WTC11 (cell line): ENCODE data around the gene ADAMTS2. TPM values are rescaled to one million over a fixed set of nuclear protein-coding genes. Genes with fewer than 3 reads are reported as not detected.

Experiments
- ATAC-seq: fragments of 200-7000 bp; cut with Tn5 transposase; 2 replicates; pipeline ENCODE4 v1.10.0; 2021; ENCODE audit warnings: mild to moderate bottlenecking, moderate library complexity
- CTCF ChIA-PET: fragments of 300-600 bp; sonication (Branson Sonifier 250); formaldehyde crosslinking; loops from one replicate; lab custom pipeline; 2021; ENCODE audit warnings: antibody characterized with exemption; lab: Charles Lee
- POLR2A ChIA-PET: fragments of 350-600 bp; sonication (Branson Sonifier 250); formaldehyde crosslinking; loops from one replicate; lab custom pipeline; 2021; ENCODE audit warnings: antibody characterized with exemption; lab: Charles Lee
- DNase-seq: peaks from one replicate; pipeline ENCODE4 v3.0.0; 2021; ENCODE audit warnings: low spot score
- H3K27ac Mint-ChIP-seq: 2 replicates; pipeline ENCODE4 v1.8.0; 2021; ENCODE audit warnings: mixed read lengths
- H3K27me3 Mint-ChIP-seq: 2 replicates; pipeline ENCODE4 v1.8.0; 2021; ENCODE audit warnings: low read depth, mild to moderate bottlenecking, moderate library complexity, mixed read lengths
- H3K36me3 Mint-ChIP-seq: 2 replicates; pipeline ENCODE4 v1.8.0; 2021; ENCODE audit warnings: mixed read lengths
- H3K4me1 Mint-ChIP-seq: 2 replicates; pipeline ENCODE4 v1.8.0; 2022; ENCODE audit warnings: mixed read lengths
- H3K4me3 Mint-ChIP-seq: 2 replicates; pipeline ENCODE4 v1.8.0; 2021; ENCODE audit warnings: mild to moderate bottlenecking, moderate library complexity, mixed read lengths
- H3K9me3 Mint-ChIP-seq: 2 replicates; pipeline ENCODE4 v1.8.0; 2021; ENCODE audit warnings: mixed read lengths
- AR ChIP-seq: fragments of 250-450 bp; sonication (Bioruptor Pico); IDR thresholded peaks from 2 replicates; pipeline ENCODE4 v1.9.0; 2021; ENCODE audit warnings: mild to moderate bottlenecking
- ATF3 ChIP-seq: sonication (generic); formaldehyde crosslinking; conservative IDR thresholded peaks from 2 replicates; pipeline ENCODE4 v1.8.1; 2022; ENCODE audit warnings: mild to moderate bottlenecking, missing genetic modification reagents
- CREB1 ChIP-seq: sonication (generic); formaldehyde crosslinking; IDR thresholded peaks from 2 replicates; pipeline ENCODE4 v1.8.0; 2023; ENCODE audit warnings: mild to moderate bottlenecking, missing genetic modification reagents
- CREM ChIP-seq: sonication (generic); formaldehyde crosslinking; IDR thresholded peaks from 2 replicates; pipeline ENCODE4 v1.8.1; 2022; ENCODE audit warnings: mild to moderate bottlenecking, missing genetic modification reagents, moderate library complexity
- FOXK1 ChIP-seq: sonication (generic); formaldehyde crosslinking; IDR thresholded peaks from 2 replicates; pipeline ENCODE4 v1.8.0; 2022; ENCODE audit warnings: mild to moderate bottlenecking, moderate library complexity, missing genetic modification reagents
- FOXP1 ChIP-seq: sonication (generic); formaldehyde crosslinking; IDR thresholded peaks from 2 replicates; pipeline ENCODE4 v1.8.0; 2022; ENCODE audit warnings: missing genetic modification reagents, mild to moderate bottlenecking, moderate library complexity, borderline replicate concordance
- GABPB1 ChIP-seq: sonication (generic); formaldehyde crosslinking; IDR thresholded peaks from 2 replicates; pipeline ENCODE4 v1.8.1; 2023; ENCODE audit warnings: mild to moderate bottlenecking, missing genetic modification reagents
- GTF2I ChIP-seq: fragments of 250-450 bp; sonication (Bioruptor Pico); conservative IDR thresholded peaks from 2 replicates; pipeline ENCODE4 v1.4.0; 2021; ENCODE audit warnings: mild to moderate bottlenecking
- NFE2L1 ChIP-seq: sonication (generic); formaldehyde crosslinking; IDR thresholded peaks from 2 replicates; pipeline ENCODE4 v1.8.1; 2023; ENCODE audit warnings: missing genetic modification reagents
- NR3C1 ChIP-seq: sonication (generic); formaldehyde crosslinking; conservative IDR thresholded peaks from 2 replicates; pipeline ENCODE4 v1.8.1; 2023; ENCODE audit warnings: low read depth, mild to moderate bottlenecking, missing genetic modification reagents
- RORB ChIP-seq: fragments of 250-450 bp; sonication (Bioruptor Pico); IDR thresholded peaks from 2 replicates; pipeline ENCODE4 v1.9.0; 2021; ENCODE audit warnings: mild to moderate bottlenecking
- TEAD4 ChIP-seq: sonication (generic); formaldehyde crosslinking; IDR thresholded peaks from 2 replicates; pipeline ENCODE4 v1.8.0; 2022; ENCODE audit warnings: mild to moderate bottlenecking, missing genetic modification reagents
- ZNF121 ChIP-seq: sonication (generic); formaldehyde crosslinking; IDR thresholded peaks from 2 replicates; pipeline ENCODE4 v1.8.0; 2023; ENCODE audit warnings: missing genetic modification reagents
- ZNF138 ChIP-seq: sonication (generic); formaldehyde crosslinking; conservative IDR thresholded peaks from 2 replicates; pipeline ENCODE4 v1.8.1; 2022; ENCODE audit warnings: mild to moderate bottlenecking, moderate library complexity, missing genetic modification reagents
- ZSCAN18 ChIP-seq: fragments of 250-450 bp; sonication (Bioruptor Pico); IDR thresholded peaks from 2 replicates; pipeline ENCODE4 v2.1.2; 2022; ENCODE audit warnings: mild to moderate bottlenecking, moderate library complexity
- total RNA-seq: library from RNA; stranded (reverse); gene quantifications from 3 replicates; pipeline ENCODE4 v1.2.3, GENCODE V29; 2021
- TF ChIP-seq, protein P1 (sequence below): sonication (generic); formaldehyde crosslinking; IDR thresholded peaks from 2 replicates; pipeline ENCODE4 v1.8.1; 2023; ENCODE audit warnings: mild to moderate bottlenecking, missing genetic modification reagents
- TF ChIP-seq, protein P2 (sequence below): sonication (generic); formaldehyde crosslinking; IDR thresholded peaks from 2 replicates; pipeline ENCODE4 v1.8.0; 2023; ENCODE audit warnings: missing genetic modification reagents, mild to moderate bottlenecking, borderline replicate concordance
- TF ChIP-seq, protein P3 (sequence below): sonication (generic); formaldehyde crosslinking; IDR thresholded peaks from 2 replicates; pipeline ENCODE4 v1.8.0; 2022; ENCODE audit warnings: mild to moderate bottlenecking, missing genetic modification reagents
- TF ChIP-seq, protein P4 (sequence below): fragments of 250-450 bp; sonication (Bioruptor Pico); IDR thresholded peaks from 2 replicates; pipeline ENCODE4 v1.9.0; 2021; ENCODE audit warnings: mild to moderate bottlenecking

ADAMTS2 gene
- total RNA-seq, 1 experiment from 2014 or later, result 11.2 TPM

- no peak for TF ChIP-seq AR
- TF ChIP-seq, all 79 proteins: peak for 0
These were observed 210.8 kb downstream of the ADAMTS2 start (continued) for GRCh38 chr5:179134511-179134910.

- no peaks in the 10 kb centered on the region for H3K27me3 Mint-ChIP-seq
- H3K9me3 Mint-ChIP-seq, result peaks cover 4% of the 10 kb centered on the region; the same call in 1 of the 2 replicates
- no peaks in the 10 kb centered on the region for H3K4me1 Mint-ChIP-seq
- ATAC-seq, result no peak
- POLR2A ChIA-PET, result no interaction called here
- CTCF ChIA-PET, result interaction anchor here (0.7 kb wide), 1 partner anchor 1455 kb away, joined by 3 read pairs; no protein-coding TSS in a partner anchor
- TF ChIP-seq, protein P1, sequence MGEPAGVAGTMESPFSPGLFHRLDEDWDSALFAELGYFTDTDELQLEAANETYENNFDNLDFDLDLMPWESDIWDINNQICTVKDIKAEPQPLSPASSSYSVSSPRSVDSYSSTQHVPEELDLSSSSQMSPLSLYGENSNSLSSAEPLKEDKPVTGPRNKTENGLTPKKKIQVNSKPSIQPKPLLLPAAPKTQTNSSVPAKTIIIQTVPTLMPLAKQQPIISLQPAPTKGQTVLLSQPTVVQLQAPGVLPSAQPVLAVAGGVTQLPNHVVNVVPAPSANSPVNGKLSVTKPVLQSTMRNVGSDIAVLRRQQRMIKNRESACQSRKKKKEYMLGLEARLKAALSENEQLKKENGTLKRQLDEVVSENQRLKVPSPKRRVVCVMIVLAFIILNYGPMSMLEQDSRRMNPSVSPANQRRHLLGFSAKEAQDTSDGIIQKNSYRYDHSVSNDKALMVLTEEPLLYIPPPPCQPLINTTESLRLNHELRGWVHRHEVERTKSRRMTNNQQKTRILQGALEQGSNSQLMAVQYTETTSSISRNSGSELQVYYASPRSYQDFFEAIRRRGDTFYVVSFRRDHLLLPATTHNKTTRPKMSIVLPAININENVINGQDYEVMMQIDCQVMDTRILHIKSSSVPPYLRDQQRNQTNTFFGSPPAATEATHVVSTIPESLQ (CRISPR knock-in tag), result no peak
- no peak for TF ChIP-seq NR3C1 (CRISPR knock-in tag)
- TF ChIP-seq, protein P2, sequence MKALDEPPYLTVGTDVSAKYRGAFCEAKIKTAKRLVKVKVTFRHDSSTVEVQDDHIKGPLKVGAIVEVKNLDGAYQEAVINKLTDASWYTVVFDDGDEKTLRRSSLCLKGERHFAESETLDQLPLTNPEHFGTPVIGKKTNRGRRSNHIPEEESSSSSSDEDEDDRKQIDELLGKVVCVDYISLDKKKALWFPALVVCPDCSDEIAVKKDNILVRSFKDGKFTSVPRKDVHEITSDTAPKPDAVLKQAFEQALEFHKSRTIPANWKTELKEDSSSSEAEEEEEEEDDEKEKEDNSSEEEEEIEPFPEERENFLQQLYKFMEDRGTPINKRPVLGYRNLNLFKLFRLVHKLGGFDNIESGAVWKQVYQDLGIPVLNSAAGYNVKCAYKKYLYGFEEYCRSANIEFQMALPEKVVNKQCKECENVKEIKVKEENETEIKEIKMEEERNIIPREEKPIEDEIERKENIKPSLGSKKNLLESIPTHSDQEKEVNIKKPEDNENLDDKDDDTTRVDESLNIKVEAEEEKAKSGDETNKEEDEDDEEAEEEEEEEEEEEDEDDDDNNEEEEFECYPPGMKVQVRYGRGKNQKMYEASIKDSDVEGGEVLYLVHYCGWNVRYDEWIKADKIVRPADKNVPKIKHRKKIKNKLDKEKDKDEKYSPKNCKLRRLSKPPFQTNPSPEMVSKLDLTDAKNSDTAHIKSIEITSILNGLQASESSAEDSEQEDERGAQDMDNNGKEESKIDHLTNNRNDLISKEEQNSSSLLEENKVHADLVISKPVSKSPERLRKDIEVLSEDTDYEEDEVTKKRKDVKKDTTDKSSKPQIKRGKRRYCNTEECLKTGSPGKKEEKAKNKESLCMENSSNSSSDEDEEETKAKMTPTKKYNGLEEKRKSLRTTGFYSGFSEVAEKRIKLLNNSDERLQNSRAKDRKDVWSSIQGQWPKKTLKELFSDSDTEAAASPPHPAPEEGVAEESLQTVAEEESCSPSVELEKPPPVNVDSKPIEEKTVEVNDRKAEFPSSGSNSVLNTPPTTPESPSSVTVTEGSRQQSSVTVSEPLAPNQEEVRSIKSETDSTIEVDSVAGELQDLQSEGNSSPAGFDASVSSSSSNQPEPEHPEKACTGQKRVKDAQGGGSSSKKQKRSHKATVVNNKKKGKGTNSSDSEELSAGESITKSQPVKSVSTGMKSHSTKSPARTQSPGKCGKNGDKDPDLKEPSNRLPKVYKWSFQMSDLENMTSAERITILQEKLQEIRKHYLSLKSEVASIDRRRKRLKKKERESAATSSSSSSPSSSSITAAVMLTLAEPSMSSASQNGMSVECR (CRISPR knock-in tag), result no peak
- TF ChIP-seq, protein P3, sequence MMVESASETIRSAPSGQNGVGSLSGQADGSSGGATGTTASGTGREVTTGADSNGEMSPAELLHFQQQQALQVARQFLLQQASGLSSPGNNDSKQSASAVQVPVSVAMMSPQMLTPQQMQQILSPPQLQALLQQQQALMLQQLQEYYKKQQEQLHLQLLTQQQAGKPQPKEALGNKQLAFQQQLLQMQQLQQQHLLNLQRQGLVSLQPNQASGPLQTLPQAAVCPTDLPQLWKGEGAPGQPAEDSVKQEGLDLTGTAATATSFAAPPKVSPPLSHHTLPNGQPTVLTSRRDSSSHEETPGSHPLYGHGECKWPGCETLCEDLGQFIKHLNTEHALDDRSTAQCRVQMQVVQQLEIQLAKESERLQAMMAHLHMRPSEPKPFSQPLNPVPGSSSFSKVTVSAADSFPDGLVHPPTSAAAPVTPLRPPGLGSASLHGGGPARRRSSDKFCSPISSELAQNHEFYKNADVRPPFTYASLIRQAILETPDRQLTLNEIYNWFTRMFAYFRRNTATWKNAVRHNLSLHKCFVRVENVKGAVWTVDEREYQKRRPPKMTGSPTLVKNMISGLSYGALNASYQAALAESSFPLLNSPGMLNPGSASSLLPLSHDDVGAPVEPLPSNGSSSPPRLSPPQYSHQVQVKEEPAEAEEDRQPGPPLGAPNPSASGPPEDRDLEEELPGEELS, result no peak
- no peak for TF ChIP-seq GTF2I (CRISPR knock-in tag)
- TF ChIP-seq ZNF121 (CRISPR knock-in tag), result no peak
- no peak for TF ChIP-seq FOXK1 (CRISPR knock-in tag)
- no peak for TF ChIP-seq CREB1 (CRISPR knock-in tag)
- TF ChIP-seq ZSCAN18 (CRISPR knock-in tag), result no peak
- TF ChIP-seq GABPB1 (CRISPR knock-in tag), result no peak
- no peak for TF ChIP-seq FOXP1 (CRISPR knock-in tag)
- TF ChIP-seq ZNF138 (CRISPR knock-in tag), result no peak
- TF ChIP-seq ATF3 (CRISPR knock-in tag), result no peak
- TF ChIP-seq, protein P4, sequence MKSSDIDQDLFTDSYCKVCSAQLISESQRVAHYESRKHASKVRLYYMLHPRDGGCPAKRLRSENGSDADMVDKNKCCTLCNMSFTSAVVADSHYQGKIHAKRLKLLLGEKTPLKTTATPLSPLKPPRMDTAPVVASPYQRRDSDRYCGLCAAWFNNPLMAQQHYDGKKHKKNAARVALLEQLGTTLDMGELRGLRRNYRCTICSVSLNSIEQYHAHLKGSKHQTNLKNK (CRISPR knock-in tag), result no peak
- no peak for TF ChIP-seq CREM (CRISPR knock-in tag)
- no peak for TF ChIP-seq TEAD4 (CRISPR knock-in tag)
- TF ChIP-seq NFE2L1 (CRISPR knock-in tag), result no peak
- no peak for TF ChIP-seq RORB (CRISPR knock-in tag)
- no peak overlapping the region for H3K4me3 Mint-ChIP-seq
- no peak for DNase-seq
- H3K36me3 Mint-ChIP-seq, result no peaks in the 10 kb centered on the region
- peak overlapping the region; percentile 72; the same call in 1 of the 2 replicates for H3K27ac Mint-ChIP-seq
These were observed 212.5 kb downstream of the ADAMTS2 start for GRCh38 chr5:179132586-179133355.
